ENCODE results near the gene RUNDC1. TPM values are rescaled to one million over a fixed set of nuclear protein-coding genes. Genes with fewer than 3 reads are reported as not detected.
A peak's percentile ranks its signal among the peaks of the same experiment; 100 is the strongest.

RUNDC1 gene
- total RNA-seq, 4 donors from 2014 or later: 18.1 to 43.8 (median 27.8) TPM

DNA sequence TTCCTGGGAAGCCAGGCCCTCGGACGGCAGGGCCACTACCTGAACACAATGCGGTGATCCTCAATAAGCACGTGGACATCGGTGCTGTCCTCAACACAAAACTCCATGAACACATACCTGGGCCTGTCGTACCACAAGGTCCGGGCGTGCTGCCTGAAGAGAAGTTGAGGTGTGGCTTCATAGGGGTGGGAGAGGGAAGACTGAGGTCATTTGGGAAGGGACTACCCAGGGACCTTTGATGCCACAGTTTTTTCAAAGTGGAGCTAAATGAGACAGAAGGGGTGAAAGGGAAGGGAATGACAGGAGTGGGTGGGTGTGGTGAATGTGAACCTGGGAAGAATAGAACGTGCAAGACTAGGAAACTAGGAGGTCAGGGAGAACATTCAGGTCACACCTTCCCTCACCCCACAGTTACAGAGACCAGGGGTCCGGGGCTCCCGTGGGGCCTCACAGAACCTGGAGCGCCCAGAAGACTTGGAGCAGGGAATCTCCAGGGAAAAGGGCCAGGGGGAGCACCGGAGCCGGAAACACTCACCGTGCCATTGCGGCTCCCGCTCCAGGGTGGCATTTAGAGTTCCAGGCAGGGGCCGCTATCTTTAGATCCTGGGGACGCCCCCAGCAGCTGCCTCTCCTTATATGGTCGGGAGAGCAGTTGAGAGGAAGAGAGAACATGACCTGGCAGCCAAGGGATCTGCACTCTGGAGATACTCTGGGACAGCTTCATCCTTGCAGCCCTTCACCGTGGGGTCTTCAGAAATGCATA is 673 bp upstream of the RUNDC1 start, which contains the start of gene PTGES3L:
PTGES3L (minus strand) TSS at position 570 of the 763 bp plus-strand sequence; CDS start at position 543, 27 bp downstream.
- WGBS, 2 donors (ENCODE audit: low coverage in 1 of 2): 0 to 26% methylated on average over 2 to 21 of the region's 21 CpGs
- H3K27ac ChIP-seq: peak within 1 kb of the TSS; percentile 92 to 99 (median 94)
- TF ChIP-seq EP300 (IDR thresholded peaks at IDR 0.05; ENCODE audit: low read depth) (no peak), POLR2AphosphoS5 (IDR thresholded peaks at IDR 0.05) (no peak), POLR2A (IDR thresholded peaks at IDR 0.05) (no peak)
- TF ChIP-seq, protein P1, sequence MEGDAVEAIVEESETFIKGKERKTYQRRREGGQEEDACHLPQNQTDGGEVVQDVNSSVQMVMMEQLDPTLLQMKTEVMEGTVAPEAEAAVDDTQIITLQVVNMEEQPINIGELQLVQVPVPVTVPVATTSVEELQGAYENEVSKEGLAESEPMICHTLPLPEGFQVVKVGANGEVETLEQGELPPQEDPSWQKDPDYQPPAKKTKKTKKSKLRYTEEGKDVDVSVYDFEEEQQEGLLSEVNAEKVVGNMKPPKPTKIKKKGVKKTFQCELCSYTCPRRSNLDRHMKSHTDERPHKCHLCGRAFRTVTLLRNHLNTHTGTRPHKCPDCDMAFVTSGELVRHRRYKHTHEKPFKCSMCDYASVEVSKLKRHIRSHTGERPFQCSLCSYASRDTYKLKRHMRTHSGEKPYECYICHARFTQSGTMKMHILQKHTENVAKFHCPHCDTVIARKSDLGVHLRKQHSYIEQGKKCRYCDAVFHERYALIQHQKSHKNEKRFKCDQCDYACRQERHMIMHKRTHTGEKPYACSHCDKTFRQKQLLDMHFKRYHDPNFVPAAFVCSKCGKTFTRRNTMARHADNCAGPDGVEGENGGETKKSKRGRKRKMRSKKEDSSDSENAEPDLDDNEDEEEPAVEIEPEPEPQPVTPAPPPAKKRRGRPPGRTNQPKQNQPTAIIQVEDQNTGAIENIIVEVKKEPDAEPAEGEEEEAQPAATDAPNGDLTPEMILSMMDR (IDR thresholded peaks at IDR 0.05): no peak
- in situ Hi-C loops (cut with MboI; ENCODE audit: low pct_ligation_motif_present in 1 of 4, low pct_unique_long_range_greater_than_20kb in 1 of 4, low sequenced_read_pairs in 3 of 4) (no loop called here), intact Hi-C loops (cut with DNase I; ENCODE audit: low total_unique reads) (no loop called here)
- H3K27me3 ChIP-seq: no peaks in the 10 kb centered on the region
- peak within 1 kb of the TSS; percentile 45 to 98 (median 81) for H3K4me3 ChIP-seq
- peaks cover 14 to 43% (median 35%) of the 10 kb centered on the region in 4 donors for H3K4me1 ChIP-seq
- H3K36me3 ChIP-seq: no peaks in the 10 kb centered on the region
- peak; percentile 63 for DNase-seq
- no peaks in the 10 kb centered on the region for H3K9me3 ChIP-seq

DNA sequence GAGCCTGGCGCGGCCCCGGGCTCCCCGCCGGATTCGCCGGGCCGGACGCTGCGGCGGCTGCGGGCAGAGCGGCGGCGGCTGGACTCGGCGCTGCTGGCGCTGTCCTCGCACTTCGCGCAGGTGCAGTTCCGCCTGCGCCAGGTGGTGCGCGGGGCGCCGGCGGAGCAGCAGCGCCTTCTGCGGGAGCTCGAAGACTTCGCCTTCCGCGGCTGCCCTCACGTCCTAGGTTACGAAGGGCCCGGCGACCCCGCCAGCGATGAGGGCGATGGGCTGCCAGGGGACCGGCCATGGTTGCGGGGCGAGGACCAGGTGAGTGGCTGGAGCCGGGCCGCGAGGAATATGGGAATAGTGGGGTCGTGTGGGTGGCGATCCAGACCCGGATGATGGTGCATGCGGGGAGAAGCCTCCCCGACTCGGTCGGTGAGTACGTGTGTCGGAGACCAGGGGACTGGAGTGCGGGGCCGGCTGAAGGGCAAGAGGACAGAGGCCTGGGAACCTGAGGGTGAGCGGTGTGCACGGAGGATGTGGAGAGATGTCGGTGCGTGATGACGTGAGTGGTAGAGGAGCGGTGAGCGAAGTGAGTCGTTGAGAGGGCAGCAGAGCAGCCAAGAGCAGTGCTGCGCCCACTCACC is 517 bp downstream of the RUNDC1 start:
- Histone ChIP-seq H3K9me3 (no peaks in the 10 kb centered on the region), H3K4me1 (peaks cover 14 to 43% (median 35%) of the 10 kb centered on the region in 4 donors), H3K36me3 (peaks cover 0 to 2% (median 0%) of the 10 kb centered on the region in 4 donors), H3K4me3 (peak overlapping the region; percentile 45 to 98 (median 81)), H3K27me3 (no peaks in the 10 kb centered on the region), H3K27ac (peak overlapping the region; percentile 92 to 99 (median 94))
- intact Hi-C loops (cut with DNase I; ENCODE audit: low total_unique reads): no loop called here
- in situ Hi-C loops (cut with MboI; ENCODE audit: low pct_ligation_motif_present in 1 of 4, low pct_unique_long_range_greater_than_20kb in 1 of 4, low sequenced_read_pairs in 3 of 4): no loop called here
- 1% methylated on average over 43 of the region's 67 CpGs; no CpG with 5 or more reads in 1 of the 2 donors for WGBS, 2 donors (ENCODE audit: low coverage in 1 of 2)
- TF ChIP-seq POLR2A (IDR thresholded peaks at IDR 0.05) (peak; percentile 44), POLR2AphosphoS5 (IDR thresholded peaks at IDR 0.05) (peak in 2 of 3 donors; percentile 53 to 62), EP300 (IDR thresholded peaks at IDR 0.05; ENCODE audit: low read depth) (no peak)
- TF ChIP-seq, protein P1 (IDR thresholded peaks at IDR 0.05): peak in 2 of 5 experiments; percentile 25 to 60
- DNase-seq: peak; percentile 71

GRCh38 chr17:42982266-42982665 is 1.9 kb downstream of the RUNDC1 start:
- Histone ChIP-seq H3K27me3 (no peaks in the 10 kb centered on the region), H3K4me3 (peak overlapping the region in 1 of 4 donors; percentile 81), H3K9me3 (no peaks in the 10 kb centered on the region), H3K36me3 (peaks cover 0 to 11% (median 2%) of the 10 kb centered on the region in 4 donors), H3K27ac (peak overlapping the region in 2 of 4 donors; percentile 92 to 99), H3K4me1 (peaks cover 14 to 37% (median 32%) of the 10 kb centered on the region in 4 donors)
- TF ChIP-seq POLR2A (IDR thresholded peaks at IDR 0.05) (no peak), EP300 (IDR thresholded peaks at IDR 0.05; ENCODE audit: low read depth) (no peak), POLR2AphosphoS5 (IDR thresholded peaks at IDR 0.05) (no peak)
- TF ChIP-seq, protein P1 (IDR thresholded peaks at IDR 0.05): no peak
- intact Hi-C loops (cut with DNase I; ENCODE audit: low total_unique reads): no loop called here
- in situ Hi-C loops (cut with MboI; ENCODE audit: low pct_ligation_motif_present in 1 of 4, low pct_unique_long_range_greater_than_20kb in 1 of 4, low sequenced_read_pairs in 3 of 4): no loop called here
- no peak for DNase-seq

GRCh38 chr17:42985225-42985624 is 4.9 kb downstream of the RUNDC1 start:
- Histone ChIP-seq H3K4me1 (peaks cover 5 to 24% (median 18%) of the 10 kb centered on the region in 4 donors), H3K4me3 (no peak overlapping the region), H3K9me3 (no peaks in the 10 kb centered on the region), H3K36me3 (peaks cover 0 to 34% (median 15%) of the 10 kb centered on the region in 4 donors), H3K27ac (peak overlapping the region in 3 of 4 donors; percentile 26 to 40 (median 36)), H3K27me3 (no peaks in the 10 kb centered on the region)
- TF ChIP-seq EP300 (IDR thresholded peaks at IDR 0.05; ENCODE audit: low read depth) (no peak), POLR2A (IDR thresholded peaks at IDR 0.05) (no peak), POLR2AphosphoS5 (IDR thresholded peaks at IDR 0.05) (no peak)
- TF ChIP-seq, protein P1 (IDR thresholded peaks at IDR 0.05): no peak
- intact Hi-C loops (cut with DNase I; ENCODE audit: low total_unique reads) (no loop called here), in situ Hi-C loops (cut with MboI; ENCODE audit: low pct_ligation_motif_present in 1 of 4, low pct_unique_long_range_greater_than_20kb in 1 of 4, low sequenced_read_pairs in 3 of 4) (no loop called here)
- no peak for DNase-seq
- 32% methylated on average over 1 of the region's 1 CpG; no CpG with 5 or more reads in 1 of the 2 donors for WGBS, 2 donors (ENCODE audit: low coverage in 1 of 2)
